Liver (tissue), 9 donors: ENCODE data around the gene SLC9C2. TPM values are rescaled to one million over a fixed set of nuclear protein-coding genes. Genes with fewer than 3 reads are reported as not detected.

Experiments
- DNase-seq: peaks from one replicate; pipeline ENCODE4 v3.0.0-alpha.2; 2017; ENCODE audit warnings: low spot score
- H3K27ac ChIP-seq, 2 donors: one replicate each; pipeline ENCODE4 v1.7.0; 2013; ENCODE audit warnings: inconsistent platforms in 2 of 2, low read length in 2 of 2, control low read depth in 1 of 2, low read depth in 1 of 2, mild to moderate bottlenecking in 1 of 2
- H3K27me3 ChIP-seq, 4 donors: one replicate each; pipeline versions ENCODE4 v1.6.1 to v1.7.0; 2013; ENCODE audit warnings: low read length in 3 of 4, inconsistent platforms in 1 of 4, mild to moderate bottlenecking in 1 of 4, moderate library complexity in 1 of 4; ENCODE audit not compliant: control insufficient read depth in 4 of 4, insufficient read depth in 4 of 4
- H3K36me3 ChIP-seq, 4 donors: one replicate each; pipeline versions ENCODE4 v1.6.1 to v1.7.0; 2013; ENCODE audit warnings: low read length in 3 of 4, mild to moderate bottlenecking in 3 of 4, low read depth in 1 of 4, moderate library complexity in 1 of 4; ENCODE audit not compliant: control insufficient read depth in 4 of 4, insufficient read depth in 3 of 4
- H3K4me1 ChIP-seq, 4 donors: one replicate each; pipeline versions ENCODE4 v1.6.1 to v1.7.0; 2013; ENCODE audit warnings: low read length in 3 of 4, mild to moderate bottlenecking in 3 of 4, moderate library complexity in 1 of 4; ENCODE audit not compliant: control insufficient read depth in 4 of 4, insufficient read depth in 4 of 4
- H3K4me3 ChIP-seq, 3 donors: one replicate each; pipeline versions ENCODE4 v1.6.1 to v1.7.0; 2013; ENCODE audit warnings: low read length in 3 of 3, control low read depth in 1 of 3, low read depth in 1 of 3, mild to moderate bottlenecking in 1 of 3
- H3K9ac ChIP-seq, 2 donors: one replicate each; pipeline ENCODE4 v1.7.0; 2013; ENCODE audit warnings: low read length in 2 of 2, mild to moderate bottlenecking in 2 of 2, moderate library complexity in 2 of 2, control low read depth in 1 of 2, low read depth in 1 of 2
- H3K9me3 ChIP-seq, 4 donors: one replicate each; pipeline versions ENCODE4 v1.6.1 to v1.7.0; 2013; ENCODE audit warnings: low read length in 3 of 4; ENCODE audit not compliant: control insufficient read depth in 4 of 4
- EGR1 ChIP-seq, 2 donors: IDR thresholded peaks; 2 replicates each; pipeline ENCODE4 v1.6.1; 2016 to 2018; ENCODE audit warnings: antibody characterized with exemption in 2 of 2, low read depth in 2 of 2
- FOXA1 ChIP-seq: IDR thresholded peaks from 2 replicates; pipeline ENCODE4 v1.6.1; 2016; ENCODE audit warnings: antibody characterized with exemption
- FOXA2 ChIP-seq: IDR thresholded peaks from 2 replicates; pipeline ENCODE4 v1.6.1; 2016; ENCODE audit warnings: antibody characterized with exemption
- GABPA ChIP-seq, 2 donors: IDR thresholded peaks in 1 of 2; conservative IDR thresholded peaks in 1 of 2; 2 replicates each; pipeline ENCODE4 v1.6.1; 2016; ENCODE audit warnings: antibody characterized with exemption in 2 of 2, mild to moderate bottlenecking in 1 of 2, moderate library complexity in 1 of 2
- HNF4A ChIP-seq, 2 donors: conservative IDR thresholded peaks; 2 replicates each; pipeline ENCODE4 v1.6.1; 2016; ENCODE audit warnings: antibody characterized with exemption in 2 of 2, mild to moderate bottlenecking in 2 of 2
- HNF4G ChIP-seq: IDR thresholded peaks from 2 replicates; pipeline ENCODE4 v1.6.1; 2016; ENCODE audit warnings: antibody characterized with exemption
- JUND ChIP-seq, 2 donors: IDR thresholded peaks; 2 replicates each; pipeline ENCODE4 v1.6.1; 2016; ENCODE audit warnings: antibody characterized with exemption in 2 of 2
- RAD21 ChIP-seq, 2 donors: IDR thresholded peaks; 2 replicates each; pipeline ENCODE4 v1.6.1; 2016; ENCODE audit warnings: antibody characterized with exemption in 2 of 2, mild to moderate bottlenecking in 2 of 2
- RXRA ChIP-seq, 2 donors: IDR thresholded peaks; 2 replicates each; pipeline ENCODE4 v1.6.1; 2017 to 2018; ENCODE audit warnings: antibody characterized with exemption in 2 of 2, mild to moderate bottlenecking in 1 of 2
- SP1 ChIP-seq: IDR thresholded peaks from 2 replicates; pipeline ENCODE4 v1.6.1; 2018; ENCODE audit warnings: antibody characterized with exemption, mild to moderate bottlenecking
- TAF1 ChIP-seq: conservative IDR thresholded peaks from 2 replicates; pipeline ENCODE4 v1.6.1; 2016; ENCODE audit warnings: antibody characterized with exemption, mild to moderate bottlenecking
- YY1 ChIP-seq: IDR thresholded peaks from 2 replicates; pipeline ENCODE4 v1.6.1; 2016; ENCODE audit warnings: antibody characterized with exemption, mild to moderate bottlenecking
- WGBS: extraction: QIAGEN DNeasy Blood & Tissue Kit; methylation state at CpG from one replicate; pipeline ENCODE4 v1.1.7; 2013; 5-methylcytosine and 5-hydroxymethylcytosine counted together
- polyA plus RNA-seq, 2 donors: library from polyadenylated mRNA; stranded (reverse) in 1 of 2; unstranded in 1 of 2; fragments of 200-250 nt in 1 of 2; fragments of >200 nt in 1 of 2; fragmentation: Nextera tagmentation in 1 of 2; extraction: Ambion mirVana in 1 of 2; gene quantifications; one replicate each; pipeline versions ENCODE4 v1.2.1 to v1.2.3, GENCODE V29; 2013 to 2015
- total RNA-seq, 2 donors: library from RNA; depleted of rRNA; stranded (reverse); fragments of >200 nt; gene quantifications; one replicate each; pipeline ENCODE4 v1.2.3, GENCODE V29; 2014
- TF ChIP-seq, protein P1 (sequence below): IDR thresholded peaks from 2 replicates; pipeline ENCODE4 v1.6.1; 2016; ENCODE audit warnings: antibody characterized with exemption
- TF ChIP-seq, protein P2 (sequence below): IDR thresholded peaks from 2 replicates; pipeline ENCODE4 v1.6.1; 2016; ENCODE audit warnings: antibody characterized with exemption, mild to moderate bottlenecking
- TF ChIP-seq, protein P3 (sequence below): IDR thresholded peaks from 2 replicates; pipeline ENCODE4 v1.6.1; 2016; ENCODE audit warnings: antibody characterized with exemption
- TF ChIP-seq, protein P4 (sequence below): IDR thresholded peaks from 2 replicates; pipeline ENCODE4 v1.6.1; 2016; ENCODE audit warnings: antibody characterized with exemption
- TF ChIP-seq, protein P5 (sequence below): fragments of 150-350 bp; IDR thresholded peaks from 2 replicates; pipeline ENCODE4 v1.5.1; 2017; ENCODE audit warnings: improper control_type of control experiment, low read depth, low read length; ENCODE audit not compliant: missing input control
- donor health status: healthy.
- donor health status: healthy.
- donor health status: healthy.
- donor health status: healthy.
- donor health status: healthy.

The SLC9C2 gene
- total and polyA plus RNA-seq, 4 donors = not detected

DNA sequence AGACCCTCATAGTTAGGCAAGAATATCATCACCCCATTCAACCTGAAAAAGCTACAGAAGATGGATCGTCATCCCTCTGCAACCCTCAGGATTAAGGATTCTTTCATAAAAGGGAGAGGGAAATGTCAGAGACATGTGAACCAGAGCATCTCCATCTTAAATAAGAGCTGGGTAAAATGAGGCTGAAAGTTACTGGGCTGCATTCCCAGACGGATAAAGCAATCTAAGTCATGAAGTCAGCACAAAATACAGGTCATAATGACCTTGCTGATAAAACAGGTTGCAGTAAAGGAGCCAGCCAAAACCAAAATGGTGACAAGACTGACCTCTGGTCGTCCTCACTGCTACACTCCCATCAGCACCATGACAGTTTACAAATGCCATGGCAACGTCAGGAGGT is 103.1 kb downstream of the SLC9C2 start:
- WGBS = 66% methylated on average over 4 of the region's 4 CpGs
- H3K9ac ChIP-seq = no peak overlapping the region
- no peak overlapping the region for H3K4me3 ChIP-seq
- H3K27me3 ChIP-seq = no peaks in the 10 kb centered on the region
- no peak for DNase-seq
- no peak overlapping the region for H3K27ac ChIP-seq
- peaks cover 0 to 2% (median 0%) of the 10 kb centered on the region in 4 donors for H3K36me3 ChIP-seq
- no peaks in the 10 kb centered on the region for H3K9me3 ChIP-seq
- H3K4me1 ChIP-seq = peaks cover 1 to 26% (median 15%) of the 10 kb centered on the region in 4 donors
- TF ChIP-seq GABPA (IDR thresholded peaks at IDR 0.05 in 1 of 2, conservative IDR thresholded peaks at IDR 0.05 in 1 of 2) (no peak), JUND (IDR thresholded peaks at IDR 0.05) (no peak), RAD21 (IDR thresholded peaks at IDR 0.05) (no peak), TAF1 (no peak), SP1 (no peak), HNF4G (no peak), EGR1 (IDR thresholded peaks at IDR 0.05; ENCODE audit: low read depth in 2 of 2) (no peak), RXRA (IDR thresholded peaks at IDR 0.05) (no peak)
- TF ChIP-seq, protein P1, sequence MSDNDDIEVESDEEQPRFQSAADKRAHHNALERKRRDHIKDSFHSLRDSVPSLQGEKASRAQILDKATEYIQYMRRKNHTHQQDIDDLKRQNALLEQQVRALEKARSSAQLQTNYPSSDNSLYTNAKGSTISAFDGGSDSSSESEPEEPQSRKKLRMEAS = no peak
- TF ChIP-seq, protein P2, sequence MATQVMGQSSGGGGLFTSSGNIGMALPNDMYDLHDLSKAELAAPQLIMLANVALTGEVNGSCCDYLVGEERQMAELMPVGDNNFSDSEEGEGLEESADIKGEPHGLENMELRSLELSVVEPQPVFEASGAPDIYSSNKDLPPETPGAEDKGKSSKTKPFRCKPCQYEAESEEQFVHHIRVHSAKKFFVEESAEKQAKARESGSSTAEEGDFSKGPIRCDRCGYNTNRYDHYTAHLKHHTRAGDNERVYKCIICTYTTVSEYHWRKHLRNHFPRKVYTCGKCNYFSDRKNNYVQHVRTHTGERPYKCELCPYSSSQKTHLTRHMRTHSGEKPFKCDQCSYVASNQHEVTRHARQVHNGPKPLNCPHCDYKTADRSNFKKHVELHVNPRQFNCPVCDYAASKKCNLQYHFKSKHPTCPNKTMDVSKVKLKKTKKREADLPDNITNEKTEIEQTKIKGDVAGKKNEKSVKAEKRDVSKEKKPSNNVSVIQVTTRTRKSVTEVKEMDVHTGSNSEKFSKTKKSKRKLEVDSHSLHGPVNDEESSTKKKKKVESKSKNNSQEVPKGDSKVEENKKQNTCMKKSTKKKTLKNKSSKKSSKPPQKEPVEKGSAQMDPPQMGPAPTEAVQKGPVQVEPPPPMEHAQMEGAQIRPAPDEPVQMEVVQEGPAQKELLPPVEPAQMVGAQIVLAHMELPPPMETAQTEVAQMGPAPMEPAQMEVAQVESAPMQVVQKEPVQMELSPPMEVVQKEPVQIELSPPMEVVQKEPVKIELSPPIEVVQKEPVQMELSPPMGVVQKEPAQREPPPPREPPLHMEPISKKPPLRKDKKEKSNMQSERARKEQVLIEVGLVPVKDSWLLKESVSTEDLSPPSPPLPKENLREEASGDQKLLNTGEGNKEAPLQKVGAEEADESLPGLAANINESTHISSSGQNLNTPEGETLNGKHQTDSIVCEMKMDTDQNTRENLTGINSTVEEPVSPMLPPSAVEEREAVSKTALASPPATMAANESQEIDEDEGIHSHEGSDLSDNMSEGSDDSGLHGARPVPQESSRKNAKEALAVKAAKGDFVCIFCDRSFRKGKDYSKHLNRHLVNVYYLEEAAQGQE = no peak

DNA sequence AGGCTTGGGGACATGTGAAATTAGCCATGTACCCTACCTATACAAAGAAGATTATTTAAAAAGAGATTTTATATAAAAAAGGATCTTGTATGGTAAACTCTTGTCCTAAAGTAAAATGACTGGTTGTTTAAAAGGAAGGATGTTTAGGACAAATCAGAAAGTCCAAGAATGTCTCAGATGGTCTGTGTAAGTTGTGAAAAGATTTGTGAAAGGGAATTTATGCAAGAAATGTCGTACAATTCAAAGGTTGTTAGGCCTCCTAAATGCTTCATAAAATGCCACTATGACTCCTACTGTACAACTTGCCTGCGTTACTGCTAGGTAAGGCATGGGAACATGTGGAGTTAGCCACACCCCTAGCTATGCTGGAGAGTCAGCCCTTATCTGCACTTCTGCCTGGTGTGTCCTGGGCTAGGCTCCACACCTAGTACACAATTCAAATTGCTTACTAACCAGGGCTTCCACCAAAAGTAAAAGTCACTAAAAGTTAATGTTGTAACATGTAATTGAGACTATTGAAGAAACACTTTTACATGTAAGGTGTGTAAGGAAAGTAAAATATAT is 106.0 kb downstream of the SLC9C2 start:
- DNase-seq = no peak
- Histone ChIP-seq H3K36me3 (peaks cover 0 to 2% (median 0%) of the 10 kb centered on the region in 4 donors), H3K27me3 (no peaks in the 10 kb centered on the region), H3K4me3 (no peak overlapping the region), H3K27ac (no peak overlapping the region), H3K4me1 (peaks cover 0 to 11% (median 2%) of the 10 kb centered on the region in 4 donors), H3K9ac (no peak overlapping the region), H3K9me3 (no peaks in the 10 kb centered on the region)
- WGBS = 89% methylated on average over 2 of the region's 2 CpGs
- TF ChIP-seq, protein P3, sequence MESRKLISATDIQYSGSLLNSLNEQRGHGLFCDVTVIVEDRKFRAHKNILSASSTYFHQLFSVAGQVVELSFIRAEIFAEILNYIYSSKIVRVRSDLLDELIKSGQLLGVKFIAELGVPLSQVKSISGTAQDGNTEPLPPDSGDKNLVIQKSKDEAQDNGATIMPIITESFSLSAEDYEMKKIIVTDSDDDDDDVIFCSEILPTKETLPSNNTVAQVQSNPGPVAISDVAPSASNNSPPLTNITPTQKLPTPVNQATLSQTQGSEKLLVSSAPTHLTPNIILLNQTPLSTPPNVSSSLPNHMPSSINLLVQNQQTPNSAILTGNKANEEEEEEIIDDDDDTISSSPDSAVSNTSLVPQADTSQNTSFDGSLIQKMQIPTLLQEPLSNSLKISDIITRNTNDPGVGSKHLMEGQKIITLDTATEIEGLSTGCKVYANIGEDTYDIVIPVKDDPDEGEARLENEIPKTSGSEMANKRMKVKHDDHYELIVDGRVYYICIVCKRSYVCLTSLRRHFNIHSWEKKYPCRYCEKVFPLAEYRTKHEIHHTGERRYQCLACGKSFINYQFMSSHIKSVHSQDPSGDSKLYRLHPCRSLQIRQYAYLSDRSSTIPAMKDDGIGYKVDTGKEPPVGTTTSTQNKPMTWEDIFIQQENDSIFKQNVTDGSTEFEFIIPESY = no peak
- TF ChIP-seq YY1 (no peak), FOXA1 (no peak), FOXA2 (no peak), TAF1 (no peak), GABPA (IDR thresholded peaks at IDR 0.05 in 1 of 2, conservative IDR thresholded peaks at IDR 0.05 in 1 of 2) (no peak), HNF4G (no peak), RXRA (IDR thresholded peaks at IDR 0.05) (no peak), HNF4A (conservative IDR thresholded peaks at IDR 0.05) (no peak), SP1 (no peak)
- TF ChIP-seq, protein P4, sequence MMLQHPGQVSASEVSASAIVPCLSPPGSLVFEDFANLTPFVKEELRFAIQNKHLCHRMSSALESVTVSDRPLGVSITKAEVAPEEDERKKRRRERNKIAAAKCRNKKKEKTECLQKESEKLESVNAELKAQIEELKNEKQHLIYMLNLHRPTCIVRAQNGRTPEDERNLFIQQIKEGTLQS = no peak
- TF ChIP-seq, protein P5, sequence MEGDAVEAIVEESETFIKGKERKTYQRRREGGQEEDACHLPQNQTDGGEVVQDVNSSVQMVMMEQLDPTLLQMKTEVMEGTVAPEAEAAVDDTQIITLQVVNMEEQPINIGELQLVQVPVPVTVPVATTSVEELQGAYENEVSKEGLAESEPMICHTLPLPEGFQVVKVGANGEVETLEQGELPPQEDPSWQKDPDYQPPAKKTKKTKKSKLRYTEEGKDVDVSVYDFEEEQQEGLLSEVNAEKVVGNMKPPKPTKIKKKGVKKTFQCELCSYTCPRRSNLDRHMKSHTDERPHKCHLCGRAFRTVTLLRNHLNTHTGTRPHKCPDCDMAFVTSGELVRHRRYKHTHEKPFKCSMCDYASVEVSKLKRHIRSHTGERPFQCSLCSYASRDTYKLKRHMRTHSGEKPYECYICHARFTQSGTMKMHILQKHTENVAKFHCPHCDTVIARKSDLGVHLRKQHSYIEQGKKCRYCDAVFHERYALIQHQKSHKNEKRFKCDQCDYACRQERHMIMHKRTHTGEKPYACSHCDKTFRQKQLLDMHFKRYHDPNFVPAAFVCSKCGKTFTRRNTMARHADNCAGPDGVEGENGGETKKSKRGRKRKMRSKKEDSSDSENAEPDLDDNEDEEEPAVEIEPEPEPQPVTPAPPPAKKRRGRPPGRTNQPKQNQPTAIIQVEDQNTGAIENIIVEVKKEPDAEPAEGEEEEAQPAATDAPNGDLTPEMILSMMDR = no peak
- TF ChIP-seq, protein P2 = no peak
- TF ChIP-seq, protein P1 = no peak
